Measurements from ENCODE around the gene LMX1A. TPM values are rescaled to one million over a fixed set of nuclear protein-coding genes. Genes with fewer than 3 reads are reported as not detected.

LMX1A gene
- polyA plus RNA-seq, 1 experiment, result not detected

GRCh38 chr1:165205145-165205544, 151.4 kb downstream of the LMX1A start:
- Histone ChIP-seq H3K36me3 (ENCODE audit: control insufficient read depth, insufficient read depth, low read length) (no peaks in the 10 kb centered on the region), H3K4me3 (ENCODE audit: low read depth, low read length) (no peak overlapping the region), H3K27me3 (ENCODE audit: control insufficient read depth, insufficient read depth, low read length) (no peaks in the 10 kb centered on the region)
- ChIA-PET POLR2A (no interaction called here), CTCF (no interaction called here)
- TF ChIP-seq CTCF (IDR thresholded peaks at IDR 0.05; ENCODE audit: insufficient read depth, low read depth, low read length), result no peak
- DNase-seq (ENCODE audit: low read depth), result no peak

- no peaks in the 10 kb centered on the region for H3K27me3 ChIP-seq (ENCODE audit: control insufficient read depth, insufficient read depth, low read length)
- no peak for TF ChIP-seq CTCF (IDR thresholded peaks at IDR 0.05; ENCODE audit: insufficient read depth, low read depth, low read length)
- CTCF ChIA-PET, result no interaction called here
Observed at GRCh38 chr1:165204548-165204947, 152.0 kb downstream of the LMX1A start.

GRCh38 chr1:165191087-165191486, 165.4 kb downstream of the LMX1A start:
- ChIA-PET CTCF (no interaction called here), POLR2A (no interaction called here)
- no peak for DNase-seq (ENCODE audit: low read depth)
- Histone ChIP-seq H3K36me3 (ENCODE audit: control insufficient read depth, insufficient read depth, low read length) (no peaks in the 10 kb centered on the region), H3K27me3 (ENCODE audit: control insufficient read depth, insufficient read depth, low read length) (no peaks in the 10 kb centered on the region), H3K4me3 (ENCODE audit: low read depth, low read length) (no peak overlapping the region)
- TF ChIP-seq CTCF (IDR thresholded peaks at IDR 0.05; ENCODE audit: insufficient read depth, low read depth, low read length), result no peak

More at GRCh38 chr1:165204548-165204947, 152.0 kb downstream of the LMX1A start:
- H3K4me3 ChIP-seq (ENCODE audit: low read depth, low read length), result no peak overlapping the region
- H3K36me3 ChIP-seq (ENCODE audit: control insufficient read depth, insufficient read depth, low read length), result no peaks in the 10 kb centered on the region
- POLR2A ChIA-PET, result no interaction called here
- no peak for DNase-seq (ENCODE audit: low read depth)

GRCh38 chr1:165189913-165190312, 166.6 kb downstream of the LMX1A start:
- Histone ChIP-seq H3K4me3 (ENCODE audit: low read depth, low read length) (no peak overlapping the region), H3K36me3 (ENCODE audit: control insufficient read depth, insufficient read depth, low read length) (no peaks in the 10 kb centered on the region), H3K27me3 (ENCODE audit: control insufficient read depth, insufficient read depth, low read length) (no peaks in the 10 kb centered on the region)
- no peak for TF ChIP-seq CTCF (IDR thresholded peaks at IDR 0.05; ENCODE audit: insufficient read depth, low read depth, low read length)
- ChIA-PET POLR2A (no interaction called here), CTCF (interaction anchor here (0.7 kb wide), 1 partner anchor 109 kb away, joined by 3 read pairs; no protein-coding TSS in a partner anchor)
- DNase-seq (ENCODE audit: low read depth), result no peak

- Histone ChIP-seq H3K36me3 (ENCODE audit: control insufficient read depth, insufficient read depth, low read length) (no peaks in the 10 kb centered on the region), H3K27me3 (ENCODE audit: control insufficient read depth, insufficient read depth, low read length) (no peaks in the 10 kb centered on the region), H3K4me3 (ENCODE audit: low read depth, low read length) (no peak overlapping the region)
- no peak for TF ChIP-seq CTCF (IDR thresholded peaks at IDR 0.05; ENCODE audit: insufficient read depth, low read depth, low read length)
- CTCF ChIA-PET, result interaction anchor here (0.7 kb wide), 1 partner anchor 108 kb away, joined by 3 read pairs; no protein-coding TSS in a partner anchor
- no peak for DNase-seq (ENCODE audit: low read depth)
- POLR2A ChIA-PET, result no interaction called here
Observed at GRCh38 chr1:165189011-165189410, 167.5 kb downstream of the LMX1A start.
